Gastrocnemius medialis (tissue), 4 donors: ENCODE data around the gene CAMSAP1.

Experiments
- CTCF ChIP-seq, 5 experiments: fragments of 450-650 bp in 3 of 5; fragments of 200-600 bp in 2 of 5; sonication (generic) in 2 of 5; IDR thresholded peaks in 4 of 5; conservative IDR thresholded peaks in 1 of 5; 1 replicate in 4 of 5; 2 replicates in 1 of 5; pipeline ENCODE4 v1.5.1; 2016 to 2019; ENCODE audit warnings: antibody characterized with exemption in 5 of 5, mild to moderate bottlenecking in 3 of 5, moderate library complexity in 3 of 5
- POLR2A ChIP-seq, 2 donors: fragments of 450-650 bp; IDR thresholded peaks; one replicate each; pipeline ENCODE4 v1.6.1; 2017; ENCODE audit warnings: antibody characterized with exemption in 2 of 2, mild to moderate bottlenecking in 2 of 2, moderate library complexity in 2 of 2

- no peak for TF ChIP-seq CTCF (IDR thresholded peaks at IDR 0.05 in 4 of 5, conservative IDR thresholded peaks at IDR 0.05 in 1 of 5)
- no peak for TF ChIP-seq POLR2A (IDR thresholded peaks at IDR 0.05)
Measured at GRCh38 chr9:135857843-135858242, 49.5 kb downstream of the CAMSAP1 start.
